Measurements from ENCODE around the gene SMURF1.

DNA sequence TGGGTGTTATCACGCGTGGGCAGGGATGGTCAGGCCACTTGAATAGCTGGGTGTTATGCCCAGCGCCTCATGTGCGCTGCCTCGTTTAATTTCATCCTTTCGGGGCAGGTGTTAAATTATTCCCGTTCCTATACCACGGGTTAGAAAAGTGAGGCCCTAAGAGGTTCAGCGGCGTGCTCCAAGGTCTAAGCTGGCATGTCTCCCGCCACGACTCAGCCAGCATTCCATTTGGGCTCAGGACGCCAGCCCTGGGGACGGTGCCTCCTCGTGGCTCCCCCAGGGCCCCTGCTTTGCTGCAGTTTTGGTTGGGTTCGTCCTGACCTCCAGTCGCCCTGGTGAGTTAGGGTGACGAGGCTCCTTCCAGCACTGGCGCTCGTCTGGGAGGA, 141.1 kb downstream of the SMURF1 start:
- TF ChIP-seq, protein P1, sequence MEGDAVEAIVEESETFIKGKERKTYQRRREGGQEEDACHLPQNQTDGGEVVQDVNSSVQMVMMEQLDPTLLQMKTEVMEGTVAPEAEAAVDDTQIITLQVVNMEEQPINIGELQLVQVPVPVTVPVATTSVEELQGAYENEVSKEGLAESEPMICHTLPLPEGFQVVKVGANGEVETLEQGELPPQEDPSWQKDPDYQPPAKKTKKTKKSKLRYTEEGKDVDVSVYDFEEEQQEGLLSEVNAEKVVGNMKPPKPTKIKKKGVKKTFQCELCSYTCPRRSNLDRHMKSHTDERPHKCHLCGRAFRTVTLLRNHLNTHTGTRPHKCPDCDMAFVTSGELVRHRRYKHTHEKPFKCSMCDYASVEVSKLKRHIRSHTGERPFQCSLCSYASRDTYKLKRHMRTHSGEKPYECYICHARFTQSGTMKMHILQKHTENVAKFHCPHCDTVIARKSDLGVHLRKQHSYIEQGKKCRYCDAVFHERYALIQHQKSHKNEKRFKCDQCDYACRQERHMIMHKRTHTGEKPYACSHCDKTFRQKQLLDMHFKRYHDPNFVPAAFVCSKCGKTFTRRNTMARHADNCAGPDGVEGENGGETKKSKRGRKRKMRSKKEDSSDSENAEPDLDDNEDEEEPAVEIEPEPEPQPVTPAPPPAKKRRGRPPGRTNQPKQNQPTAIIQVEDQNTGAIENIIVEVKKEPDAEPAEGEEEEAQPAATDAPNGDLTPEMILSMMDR (IDR thresholded peaks at IDR 0.05): no peak
- no peak for TF ChIP-seq POLR2A (IDR thresholded peaks at IDR 0.05)
